NCI-H446 (cell line): ENCODE results near the gene MAP2K5.

Source experiments
- DNase-seq, 2 experiments: peaks; one replicate each; lab custom pipeline; 2025; lab: John Stamatoyannopoulos, UW

Gene MAP2K5

GRCh38 chr15:67824976-67825880 is 282.7 kb downstream of the MAP2K5 start, which contains the start of gene SKOR1:
Gene SKOR1, plus strand, starts transcription at chr15:67825509. Its CDS starts 94 bp downstream, at chr15:67825603.
- no peak for DNase-seq

DNA sequence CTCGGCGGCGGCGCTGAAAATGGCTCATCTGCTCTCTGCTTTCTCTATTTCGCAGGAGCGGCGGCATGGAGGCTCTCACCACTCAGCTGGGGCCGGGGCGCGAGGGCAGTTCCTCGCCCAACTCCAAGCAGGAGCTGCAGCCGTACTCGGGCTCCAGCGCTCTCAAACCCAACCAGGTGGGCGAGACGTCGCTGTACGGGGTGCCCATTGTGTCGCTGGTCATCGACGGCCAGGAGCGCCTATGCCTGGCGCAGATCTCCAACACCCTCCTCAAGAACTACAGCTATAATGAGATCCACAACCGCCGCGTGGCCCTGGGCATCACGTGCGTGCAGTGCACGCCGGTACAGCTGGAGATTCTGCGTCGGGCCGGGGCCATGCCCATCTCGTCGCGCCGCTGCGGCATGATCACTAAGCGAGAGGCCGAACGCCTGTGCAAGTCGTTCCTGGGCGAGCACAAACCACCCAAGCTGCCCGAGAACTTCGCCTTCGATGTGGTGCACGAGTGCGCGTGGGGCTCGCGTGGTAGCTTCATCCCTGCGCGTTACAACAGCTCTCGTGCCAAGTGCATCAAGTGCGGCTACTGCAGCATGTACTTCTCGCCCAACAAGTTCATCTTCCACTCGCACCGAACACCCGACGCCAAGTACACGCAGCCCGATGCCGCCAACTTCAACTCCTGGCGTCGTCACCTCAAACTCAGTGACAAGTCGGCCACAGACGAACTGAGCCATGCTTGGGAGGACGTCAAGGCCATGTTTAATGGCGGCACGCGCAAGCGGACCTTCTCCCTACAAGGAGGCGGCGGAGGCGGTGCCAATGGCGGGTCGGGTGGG is 283.6 kb downstream of the MAP2K5 start:
- no peak for DNase-seq

- no peak for DNase-seq
These were observed 284.4 kb downstream of the MAP2K5 start for GRCh38 chr15:67826717-67827561.

GRCh38 chr15:67827562-67828277 is 285.2 kb downstream of the MAP2K5 start:
- no peak for DNase-seq

- DNase-seq, result no peak
These were observed 285.9 kb downstream of the MAP2K5 start for GRCh38 chr15:67828278-67828968.

DNA sequence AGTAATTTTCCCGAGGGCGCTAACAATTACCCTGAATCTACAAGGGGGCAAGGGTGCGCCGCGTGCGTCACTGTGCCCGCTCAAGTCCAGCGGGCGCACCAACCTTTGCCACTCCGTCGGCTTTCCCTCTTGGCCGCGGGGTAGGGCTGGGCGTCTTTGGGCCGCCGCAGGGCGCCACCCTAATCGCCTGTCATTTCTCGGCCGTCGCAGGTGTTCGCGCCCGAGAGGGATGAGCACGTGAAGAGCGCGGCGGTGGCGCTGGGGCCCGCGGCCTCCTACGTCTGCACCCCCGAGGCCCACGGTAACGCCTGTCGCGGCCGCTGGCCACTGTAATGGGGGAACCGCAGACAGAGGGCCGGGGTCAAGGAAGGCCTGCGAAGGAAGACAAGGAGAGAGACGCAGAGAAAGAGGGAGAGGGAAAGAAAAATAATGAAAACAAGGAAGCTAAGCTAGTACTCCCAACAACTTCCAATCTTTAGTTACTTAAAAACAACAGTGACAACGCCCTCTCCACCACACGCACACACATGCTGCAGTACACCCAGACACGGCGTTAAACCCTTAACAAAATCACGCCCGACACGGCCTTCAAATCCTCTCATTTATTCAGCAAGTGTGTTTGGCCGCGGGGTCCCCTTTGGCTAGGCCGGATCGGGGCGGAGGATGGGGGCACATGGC is 286.6 kb downstream of the MAP2K5 start:
- no peak for DNase-seq

GRCh38 chr15:67829647-67830504 is 287.4 kb downstream of the MAP2K5 start:
- DNase-seq, result no peak

- DNase-seq, result no peak
These were observed 288.9 kb downstream of the MAP2K5 start for GRCh38 chr15:67831363-67831762.

DNA sequence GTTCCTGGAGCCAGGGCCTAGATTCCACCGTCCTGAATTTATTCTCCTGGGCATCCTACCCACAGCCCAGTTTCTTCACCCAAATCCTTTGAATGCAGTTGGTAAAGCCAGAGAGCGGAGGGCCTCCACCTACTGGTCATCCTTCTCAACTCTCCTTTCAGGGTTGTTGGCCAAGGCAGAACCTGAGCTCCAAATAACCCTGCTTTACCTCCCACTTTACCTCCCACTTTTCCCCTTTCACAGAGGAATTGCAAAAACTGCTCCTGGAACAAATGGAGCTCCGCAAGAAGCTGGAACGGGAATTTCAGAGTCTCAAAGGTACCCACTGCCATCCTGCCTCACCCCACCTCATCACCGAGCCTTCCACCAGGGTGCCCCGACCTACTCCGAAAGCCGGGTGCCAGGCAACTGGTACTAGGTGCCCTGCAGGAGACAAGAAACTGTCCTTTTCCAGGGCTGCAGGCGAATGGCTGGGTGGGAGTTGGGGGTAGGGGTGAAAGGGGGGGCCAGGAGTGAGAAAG is 289.6 kb downstream of the MAP2K5 start:
- DNase-seq, result no peak

- DNase-seq, result no peak
These were observed 290.6 kb downstream of the MAP2K5 start for GRCh38 chr15:67832897-67833709.

DNA sequence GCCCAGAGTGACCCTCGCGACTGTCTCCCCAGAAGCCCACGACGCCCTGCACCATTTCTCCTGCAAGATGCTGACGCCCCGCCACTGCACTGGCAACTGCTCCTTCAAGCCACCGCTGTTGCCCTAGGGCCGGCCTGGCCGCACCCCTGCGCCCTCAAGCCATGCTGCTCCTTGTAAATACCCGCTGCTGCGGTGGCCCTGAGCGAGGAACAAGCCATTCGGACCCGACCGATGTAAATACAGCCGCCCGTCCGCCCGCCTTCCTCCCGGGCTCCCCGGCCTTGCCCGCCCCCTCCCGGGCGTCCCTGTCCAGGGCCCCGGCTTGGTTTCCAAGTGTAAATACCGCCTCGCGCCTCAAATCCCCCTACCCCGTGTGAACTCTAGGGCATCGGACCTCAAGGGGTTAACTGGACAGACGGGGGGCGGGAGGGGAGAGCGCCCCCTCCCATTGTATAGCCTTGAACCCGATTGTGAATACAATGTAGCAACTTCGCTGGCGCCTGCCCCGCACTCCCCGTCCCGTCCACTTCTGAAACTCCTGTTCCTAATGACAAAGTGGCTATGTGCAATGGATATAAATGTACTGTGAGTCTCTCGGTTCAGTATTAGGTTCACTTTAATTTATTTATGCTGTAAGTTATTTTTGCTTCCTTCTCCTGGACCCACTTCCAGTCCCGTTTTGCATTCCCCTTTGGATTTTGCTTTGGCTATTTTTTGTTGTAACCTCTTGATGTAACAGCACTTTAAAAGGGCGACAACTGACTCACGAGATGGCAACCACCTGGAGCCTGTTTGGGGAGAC is 291.4 kb downstream of the MAP2K5 start:
- DNase-seq, result no peak

- DNase-seq, result no peak
These were observed 292.2 kb downstream of the MAP2K5 start for GRCh38 chr15:67834581-67835296.

DNA sequence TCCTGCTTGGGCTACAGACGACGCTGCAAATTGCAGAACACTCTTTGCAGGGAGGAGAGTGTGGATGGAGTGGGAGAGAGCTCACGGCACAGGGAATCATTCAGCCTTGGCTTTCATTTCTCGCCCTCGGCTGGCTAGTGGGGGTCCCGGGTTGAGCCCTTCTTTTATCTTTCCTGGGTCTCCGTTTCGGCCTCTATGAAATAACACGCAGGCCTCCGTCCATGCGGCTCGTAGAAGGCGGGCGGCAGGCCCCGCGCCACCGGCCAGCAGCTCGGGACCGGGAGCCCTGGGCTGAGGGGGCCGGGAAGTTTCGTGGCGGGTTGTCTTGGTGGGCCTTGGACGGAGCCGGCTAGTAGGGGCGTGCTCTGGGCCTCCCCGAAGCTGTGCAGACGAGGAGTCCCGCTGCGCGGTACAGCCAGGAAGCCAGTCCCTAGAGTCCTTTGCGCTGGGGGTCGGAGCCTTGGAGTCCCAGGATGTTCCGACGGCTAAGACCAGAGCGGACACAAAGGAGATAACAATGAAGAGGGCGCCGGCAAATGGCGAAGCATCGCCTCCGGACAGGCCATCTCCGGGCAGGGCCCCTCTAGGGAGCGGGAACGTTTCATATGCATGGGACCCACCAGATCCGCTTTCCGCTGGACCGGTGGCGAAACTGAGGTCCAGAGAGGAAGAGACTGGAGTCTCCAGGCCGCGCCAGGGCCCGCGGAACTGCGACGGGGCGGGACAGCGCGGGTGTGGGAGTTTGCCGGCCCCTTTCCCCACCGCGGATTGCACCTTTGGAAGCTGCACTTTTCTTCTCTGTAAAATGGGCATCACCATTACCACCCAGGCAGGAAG is 293.0 kb downstream of the MAP2K5 start:
- DNase-seq, result no peak

DNA sequence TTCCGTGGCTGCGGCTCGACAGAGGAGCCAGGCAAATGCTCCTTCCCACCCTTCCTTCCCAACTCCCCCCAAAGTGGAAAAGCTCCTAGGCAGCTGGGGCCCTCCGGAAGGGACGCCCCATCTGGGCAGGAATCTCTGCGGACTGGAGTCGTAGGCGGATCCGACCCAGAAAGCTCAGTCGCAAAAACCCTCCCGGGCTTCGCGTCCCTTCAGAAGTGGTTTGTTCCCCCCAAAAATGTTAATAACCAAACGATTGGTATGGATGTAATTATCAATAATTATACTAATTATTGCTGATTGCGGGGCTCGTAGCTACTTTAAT is 293.6 kb downstream of the MAP2K5 start:
- no peak for DNase-seq

DNA sequence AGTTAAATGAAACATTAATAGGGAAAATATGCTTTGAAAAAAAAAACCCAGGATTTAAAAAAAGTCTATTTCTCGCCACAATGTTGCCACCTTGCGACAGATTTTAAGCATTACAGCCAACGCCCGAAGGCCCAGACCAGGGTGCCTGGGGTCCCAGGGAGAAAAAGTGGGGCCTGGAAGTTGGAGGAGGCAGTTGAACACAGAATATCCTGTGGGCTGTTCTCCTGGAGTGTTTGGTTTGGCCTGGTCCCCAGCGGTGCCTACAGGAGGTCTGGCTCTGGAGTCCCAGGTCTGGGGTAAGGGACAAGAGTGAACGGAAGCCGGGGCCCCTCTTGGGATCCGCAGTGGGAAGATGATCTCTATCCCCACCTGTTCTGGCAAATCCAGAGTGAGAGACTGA is 294.0 kb downstream of the MAP2K5 start:
- DNase-seq, result peak in 1 of 2 experiments; percentile 58

GRCh38 chr15:67836955-67837354 is 294.5 kb downstream of the MAP2K5 start:
- DNase-seq, result no peak
